ENCODE results near the gene IER5. TPM values are rescaled to one million over a fixed set of nuclear protein-coding genes. Genes with fewer than 3 reads are reported as not detected.

IER5 gene
- total RNA-seq, 1 experiment from 2014 or later: 30.5 TPM

GRCh38 chr1:181079382-181079781 lies 9.1 kb upstream of the IER5 start (continued):
- TF ChIP-seq CTCF (IDR thresholded peaks at IDR 0.05 in 2 of 3, conservative IDR thresholded peaks at IDR 0.05 in 1 of 3; ENCODE audit: borderline replicate concordance in 1 of 3, insufficient read depth in 1 of 3, low read depth in 2 of 3, low read length in 2 of 3) (no peak), POLR2A (IDR thresholded peaks at IDR 0.05; ENCODE audit: borderline replicate concordance, extremely low read depth, insufficient read depth, insufficient read length) (no peak)

- RAD21 ChIA-PET (ENCODE audit: low non-redundant PET in 1 of 2, low total read pairs in 2 of 2, uncharacterized antibody in 2 of 2, unreplicated experiment in 2 of 2): interaction anchor here in 1 of 2 experiments (0.5 kb wide), 1 partner anchor 57 kb away, joined by 3 read pairs; no protein-coding TSS in a partner anchor
- POLR2A ChIA-PET: no interaction called here
- Histone ChIP-seq H3K9me2 (ENCODE audit: insufficient read depth) (no peaks in the 10 kb centered on the region), H3K27ac (ENCODE audit: low read depth, low read length) (no peak overlapping the region), H4K20me1 (ENCODE audit: insufficient read depth) (no peaks in the 10 kb centered on the region), H2AFZ (ENCODE audit: low read depth, low read length, poor library complexity, severe bottlenecking) (no peak overlapping the region), H3K4me2 (ENCODE audit: low read length) (no peak overlapping the region), H3K4me1 (ENCODE audit: control insufficient read depth in 1 of 2, insufficient read depth in 2 of 2, low read length in 2 of 2) (peaks cover 10 to 32% of the 10 kb centered on the region in 2 experiments), H3K9me3 (ENCODE audit: control insufficient read depth in 1 of 2, insufficient read depth in 1 of 2, low read depth in 1 of 2, low read length in 2 of 2) (no peaks in the 10 kb centered on the region), H3K4me3 (replicated peaks in 1 of 2; ENCODE audit: low read depth in 1 of 2, low read length in 2 of 2) (no peak overlapping the region), H3K9ac (ENCODE audit: low read length) (no peak overlapping the region), H3K27me3 (ENCODE audit: insufficient read depth, low read length) (no peaks in the 10 kb centered on the region), H3K36me3 (ENCODE audit: control insufficient read depth in 1 of 2, insufficient read depth in 2 of 2, low read length in 2 of 2) (no peaks in the 10 kb centered on the region), H3K79me2 (ENCODE audit: insufficient read depth, low read length) (no peaks in the 10 kb centered on the region)
- intact Hi-C loops (cut with micrococcal nuclease): loop anchor here (5.0 kb wide), 1 partner anchor 43 kb away; no protein-coding TSS in a partner anchor
- DNase-seq (ENCODE audit: low read depth, low spot score): no peak
- no peak for ATAC-seq
- CTCF ChIA-PET: interaction anchor here (1.2 to 1.3 kb wide), 2 partner anchors 56 to 63 kb away, joined by 5 to 6 read pairs; no protein-coding TSS in a partner anchor
- no TSS peak for BruUV-seq (replicated peaks)
- TF ChIP-seq SP1 (IDR thresholded peaks at IDR 0.05; ENCODE audit: low read depth) (no peak), SIN3A (IDR thresholded peaks at IDR 0.05; ENCODE audit: low read depth) (no peak), REST (IDR thresholded peaks at IDR 0.05; ENCODE audit: low read depth) (no peak), RAD21 (IDR thresholded peaks at IDR 0.05; ENCODE audit: low read depth) (no peak), POLR2AphosphoS5 (IDR thresholded peaks at IDR 0.05; ENCODE audit: low read depth, low read length) (no peak), YY1 (IDR thresholded peaks at IDR 0.05; ENCODE audit: extremely low read depth, insufficient replicate concordance, low read depth, low read length) (no peak), SRF (IDR thresholded peaks at IDR 0.05; ENCODE audit: low read depth) (no peak), EZH2phosphoT487 (IDR thresholded peaks at IDR 0.05; ENCODE audit: borderline replicate concordance) (no peak), JUND (IDR thresholded peaks at IDR 0.05) (no peak), POLR2A (IDR thresholded peaks at IDR 0.05; ENCODE audit: borderline replicate concordance, extremely low read depth, insufficient read depth, insufficient read length) (no peak), MAX (IDR thresholded peaks at IDR 0.05) (no peak), CTCF (IDR thresholded peaks at IDR 0.05 in 2 of 3, conservative IDR thresholded peaks at IDR 0.05 in 1 of 3; ENCODE audit: borderline replicate concordance in 1 of 3, insufficient read depth in 1 of 3, low read depth in 2 of 3, low read length in 2 of 3) (no peak), ZBTB33 (IDR thresholded peaks at IDR 0.05; ENCODE audit: extremely low read depth, insufficient replicate concordance, low read length) (no peak), CBX3 (IDR thresholded peaks at IDR 0.05; ENCODE audit: low read depth) (no peak)
These were observed 8.6 kb upstream of the IER5 start for GRCh38 chr1:181079920-181080319.
